T47D (cell line): ENCODE data around the gene WDR86.

Experiments used
- DNase-seq, 2 experiments: peaks; one replicate each; pipeline versions ENCODE4 v3.0.0 to v3.0.0-alpha.2; 2011 to 2012; ENCODE audit warnings: low read depth in 1 of 2, low spot score in 1 of 2
- JUND ChIP-seq: IDR thresholded peaks from 2 replicates; pipeline ENCODE4 v1.6.1; 2012; ENCODE audit warnings: low read depth
- in situ Hi-C: cut with HindIII; loops from 2 replicates; pipeline ENCODE4 v1.10.0; 2016; ENCODE audit warnings: low sequenced_read_pairs, low pct_unique_long_range_greater_than_20kb

The WDR86 gene

GRCh38 chr7:151448261-151449252 lies 38.7 kb upstream of the WDR86 start:
- in situ Hi-C loops: no loop called here

GRCh38 chr7:151447901-151448260 lies 38.0 kb upstream of the WDR86 start:
- no peak for TF ChIP-seq JUND
- in situ Hi-C loops: no loop called here
- DNase-seq: no peak

More at GRCh38 chr7:151448261-151449252, 38.7 kb upstream of the WDR86 start:
- TF ChIP-seq JUND: no peak
- DNase-seq: no peak

GRCh38 chr7:151447312-151447711 lies 37.5 kb upstream of the WDR86 start:
- DNase-seq: no peak
- in situ Hi-C loops: no loop called here
- no peak for TF ChIP-seq JUND

GRCh38 chr7:151446412-151446811 lies 36.6 kb upstream of the WDR86 start:
- TF ChIP-seq JUND: no peak
- in situ Hi-C loops: no loop called here
- no peak for DNase-seq

GRCh38 chr7:151444632-151445031 lies 34.8 kb upstream of the WDR86 start:
- no peak for DNase-seq
- in situ Hi-C loops: no loop called here
- no peak for TF ChIP-seq JUND

GRCh38 chr7:151442776-151443496 lies 33.1 kb upstream of the WDR86 start:
- TF ChIP-seq JUND: no peak
- in situ Hi-C loops: no loop called here
- no peak for DNase-seq

- in situ Hi-C loops: no loop called here
- DNase-seq: no peak
- no peak for TF ChIP-seq JUND
These were observed 31.1 kb upstream of the WDR86 start for GRCh38 chr7:151440799-151441445.

GRCh38 chr7:151439855-151440798 lies 30.3 kb upstream of the WDR86 start, which contains the start of gene CRYGN:
Gene CRYGN, minus strand, starts transcription at chr7:151440141. Its CDS starts 224 bp downstream, at chr7:151439917.
- in situ Hi-C loops: no loop called here

GRCh38 chr7:151438864-151439601 lies 29.2 kb upstream of the WDR86 start:
- DNase-seq: no peak
- TF ChIP-seq JUND: no peak
- in situ Hi-C loops: no loop called here

More at GRCh38 chr7:151439855-151440798, 30.3 kb upstream of the WDR86 start, which contains the start of gene CRYGN:
- TF ChIP-seq JUND: no peak
- no peak for DNase-seq

GRCh38 chr7:151437866-151438516 lies 28.2 kb upstream of the WDR86 start:
- no peak for DNase-seq
- in situ Hi-C loops: no loop called here
- no peak for TF ChIP-seq JUND
